HepG2 (cell line): ENCODE data around the gene POLE. TPM values are rescaled to one million over a fixed set of nuclear protein-coding genes. Genes with fewer than 3 reads are reported as not detected.

Experiments used
- ATAC-seq: fragments of 200-7000 bp; cut with Tn5 transposase; 3 replicates; pipeline ENCODE4 v1.9.1; 2020; ENCODE audit warnings: mild to moderate bottlenecking, moderate library complexity
- BruUV-seq: library from RNA; stranded (reverse); fragments of 400-500 nt; replicated peaks from 2 replicates; lab custom pipeline; 2021; lab: Mats Ljungman, UMichigan
- CTCF ChIA-PET: fragments of 300-600 bp; formaldehyde crosslinking; extraction: SDS; loops from one replicate; lab custom pipeline; 2021; ENCODE audit warnings: low total read pairs, inconsistent platforms, low intra/inter-chr PET ratio; lab: Yijun Ruan, JAX
- POLR2A ChIA-PET: fragments of 350-600 bp; sonication (Branson Sonifier 250); formaldehyde crosslinking; loops from one replicate; lab custom pipeline; 2020; ENCODE audit warnings: antibody characterized with exemption, inconsistent platforms; lab: Yijun Ruan, JAX
- DNase-seq: peaks from one replicate; pipeline ENCODE4 v3.0.0-alpha.2; 2015; ENCODE audit warnings: low spot score
- FAIRE-seq: peaks from 3 replicates; lab custom pipeline; 2011; peaks lifted over from hg19 to GRCh38; lab: Jason Lieb, UNC
- H2AFZ ChIP-seq: one replicate; pipeline ENCODE4 v1.6.1; 2011; ENCODE audit warnings: low read length, inconsistent platforms
- H3K27ac ChIP-seq: fragments of 300-600 bp; 3 replicates; pipeline ENCODE4 v1.8.0; 2011; ENCODE audit warnings: mixed run types, mild to moderate bottlenecking, mixed read lengths, low read length, inconsistent platforms; ENCODE audit not compliant: insufficient read depth; ENCODE audit errors: extremely low read length
- H3K27me3 ChIP-seq, 2 experiments: fragments of 200-600 bp in 1 of 2; 2 replicates in 1 of 2; 3 replicates in 1 of 2; pipeline versions ENCODE4 v1.6.0 to v1.8.0; 2011; ENCODE audit warnings: low read length in 2 of 2, mild to moderate bottlenecking in 2 of 2, moderate library complexity in 2 of 2, inconsistent platforms in 1 of 2; ENCODE audit not compliant: insufficient read depth in 2 of 2, control insufficient read depth in 1 of 2
- H3K36me3 ChIP-seq, 2 experiments: fragments of 200-600 bp in 1 of 2; replicated peaks in 1 of 2; 2 replicates in 1 of 2; 3 replicates in 1 of 2; pipeline versions ENCODE4 v1.5.1 to v1.8.0; 2011; ENCODE audit warnings: low read length in 2 of 2, inconsistent platforms in 1 of 2; ENCODE audit not compliant: insufficient read depth in 2 of 2, control insufficient read depth in 1 of 2
- H3K4me1 ChIP-seq: 2 replicates; pipeline ENCODE4 v1.5.1; 2012; ENCODE audit warnings: low read length, inconsistent platforms; ENCODE audit not compliant: insufficient read depth
- H3K4me2 ChIP-seq: 2 replicates; pipeline ENCODE4 v1.6.0; 2011; ENCODE audit warnings: low read depth, low read length, inconsistent platforms
- H3K4me3 ChIP-seq, 3 experiments: fragments of 200-600 bp in 1 of 3; sonication (generic), shearing (Covaris generic) in 1 of 3; replicated peaks in 1 of 3; 2 replicates each; pipeline ENCODE4 v1.5.1; 2011 to 2016; ENCODE audit warnings: low read length in 3 of 3, inconsistent platforms in 2 of 3, low read depth in 2 of 3, mild to moderate bottlenecking in 2 of 3, control low read depth in 1 of 3, mixed read lengths in 1 of 3; ENCODE audit not compliant: insufficient read depth in 1 of 3
- H3K79me2 ChIP-seq: one replicate; pipeline ENCODE4 v1.6.1; 2011; ENCODE audit warnings: low read length, inconsistent platforms; ENCODE audit not compliant: insufficient read depth
- H3K9ac ChIP-seq: 2 replicates; pipeline ENCODE4 v1.6.0; 2011; ENCODE audit warnings: mild to moderate bottlenecking, low read depth, low read length, inconsistent platforms; ENCODE audit not compliant: insufficient read depth
- H3K9me3 ChIP-seq: 2 replicates; pipeline ENCODE4 v1.5.1; 2012; ENCODE audit warnings: mild to moderate bottlenecking, low read length
- H4K20me1 ChIP-seq: 2 replicates; pipeline ENCODE4 v1.6.0; 2011; ENCODE audit warnings: inconsistent platforms, mild to moderate bottlenecking, low read length, moderate library complexity; ENCODE audit not compliant: insufficient read depth
- ATF6 ChIP-seq: sonication (generic); formaldehyde crosslinking; conservative IDR thresholded peaks from 2 replicates; pipeline ENCODE4 v1.4.0; 2020; ENCODE audit warnings: missing genetic modification reagents
- ATF7-NPFF ChIP-seq: sonication (generic); formaldehyde crosslinking; IDR thresholded peaks from 2 replicates; pipeline ENCODE4 v1.8.1; 2023; ENCODE audit warnings: mild to moderate bottlenecking, low read depth, missing genetic modification reagents, moderate library complexity
- PHF21A ChIP-seq: sonication (generic); formaldehyde crosslinking; IDR thresholded peaks from 2 replicates; pipeline ENCODE4 v1.5.0; 2020; ENCODE audit warnings: mild to moderate bottlenecking, missing genetic modification reagents
- RNF219 ChIP-seq: sonication (generic); formaldehyde crosslinking; IDR thresholded peaks from 2 replicates; pipeline ENCODE4 v1.5.0; 2020; ENCODE audit warnings: mild to moderate bottlenecking, missing genetic modification reagents
- SP4 ChIP-seq: sonication (generic); formaldehyde crosslinking; IDR thresholded peaks from 2 replicates; pipeline ENCODE4 v1.8.1; 2023; ENCODE audit warnings: mild to moderate bottlenecking, missing genetic modification reagents
- ZBTB2 ChIP-seq: sonication (generic); formaldehyde crosslinking; IDR thresholded peaks from 2 replicates; pipeline ENCODE4 v1.8.0; 2022; ENCODE audit warnings: low read depth, missing genetic modification reagents
- ZFP1 ChIP-seq: IDR thresholded peaks from 2 replicates; pipeline ENCODE4 v1.6.1; 2016
- ZHX1 ChIP-seq: sonication (generic); formaldehyde crosslinking; IDR thresholded peaks from 2 replicates; pipeline ENCODE4 v1.8.1; 2022; ENCODE audit warnings: low read depth, mild to moderate bottlenecking, missing genetic modification reagents
- ZNF224 ChIP-seq: sonication (generic); formaldehyde crosslinking; IDR thresholded peaks from 2 replicates; pipeline ENCODE4 v1.5.0; 2020; ENCODE audit warnings: mild to moderate bottlenecking, missing genetic modification reagents
- ZNF251 ChIP-seq: sonication (generic); formaldehyde crosslinking; IDR thresholded peaks from 2 replicates; pipeline ENCODE4 v1.9.0; 2021; ENCODE audit warnings: mild to moderate bottlenecking, missing genetic modification reagents
- ZNF335 ChIP-seq: sonication (generic); formaldehyde crosslinking; IDR thresholded peaks from 2 replicates; pipeline ENCODE4 v1.4.0; 2020; ENCODE audit warnings: missing genetic modification reagents
- ZNF713 ChIP-seq: sonication (generic); formaldehyde crosslinking; IDR thresholded peaks from 2 replicates; pipeline ENCODE4 v1.4.0; 2020; ENCODE audit warnings: mild to moderate bottlenecking, missing genetic modification reagents
- WGBS: methylation state at CpG from one replicate; pipeline ENCODE4 v1.1.6; 2017; ENCODE audit warnings: low lambda C conversion rate; 5-methylcytosine and 5-hydroxymethylcytosine counted together
- in situ Hi-C: cut with HindIII; loops from 2 replicates; pipeline ENCODE4 v1.10.0; 2017; ENCODE audit warnings: low pct_unique_long_range_greater_than_20kb; ENCODE audit not compliant: extremely low pct_ligation_motif_present
- intact Hi-C: fragments of 100-400 bp; cut with micrococcal nuclease; formaldehyde crosslinking; loops from one replicate; pipeline ENCODE4 v1.10.0; 2022; ENCODE audit not compliant: unreplicated experiment
- polyA plus RNA-seq, 8 experiments: library from polyadenylated mRNA; depleted of rRNA in 3 of 8; stranded (reverse) in 7 of 8; unstranded in 1 of 8; fragments of >200 nt; fragmentation: Illumina TruSeq in 4 of 8; extraction: Trizol in 4 of 8; gene quantifications; 2 replicates each; pipeline versions ENCODE4 v1.2.1 to v1.2.3, GENCODE V29; 2011 to 2016; ENCODE audit warnings: low read depth in 4 of 8, missing spikeins in 1 of 8, mixed read lengths in 1 of 8; ENCODE audit not compliant: insufficient read depth in 1 of 8
- total RNA-seq, 5 experiments: library from RNA; depleted of rRNA; stranded (reverse); fragments of >200 nt; fragmentation: Illumina TruSeq; extraction: Trizol; gene quantifications; 2 replicates each; pipeline ENCODE4 v1.2.3, GENCODE V29; 2016; ENCODE audit warnings: low read depth in 1 of 5

POLE gene
- total and polyA plus RNA-seq, 2 of the 13 experiments (the other 11 are each of a cell fraction or from before 2014, with no cell fraction given) = 25.3 to 52.2 TPM

DNA sequence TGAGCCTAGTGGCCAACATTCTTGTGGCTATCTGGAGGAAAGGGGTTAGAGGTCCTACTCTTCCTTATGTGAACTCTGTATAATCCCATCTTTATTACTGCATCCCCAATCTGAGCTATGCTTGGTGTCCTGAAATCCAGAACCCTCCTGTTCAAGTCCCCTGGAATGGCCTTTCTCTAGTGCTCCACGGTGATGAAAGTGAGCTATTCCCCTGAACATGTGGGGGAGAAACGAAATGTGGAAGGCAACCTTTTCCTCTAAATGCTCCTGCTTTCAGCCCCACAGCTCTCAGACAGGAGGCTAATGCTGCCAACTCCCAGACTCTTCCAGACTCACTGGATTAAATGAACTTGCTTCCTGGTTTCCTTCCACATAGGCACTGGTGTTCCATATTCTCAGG lies 21.0 kb upstream of the POLE start:
- Histone ChIP-seq H2AFZ (no peak overlapping the region), H3K9me3 (no peaks in the 10 kb centered on the region), H3K4me3 (no peak overlapping the region), H3K79me2 (peaks cover 24% of the 10 kb centered on the region), H3K4me2 (no peak overlapping the region), H3K36me3 (peaks cover 2 to 5% of the 10 kb centered on the region in 2 experiments; a peak in 1 of 5 replicates), H3K9ac (no peak overlapping the region), H3K27me3 (no peaks in the 10 kb centered on the region), H4K20me1 (no peaks in the 10 kb centered on the region), H3K27ac (peak overlapping the region; percentile 35), H3K4me1 (peaks cover 18% of the 10 kb centered on the region)
- in situ Hi-C loops = no loop called here
- TF ChIP-seq ZNF713 (CRISPR knock-in tag) (no peak), ZNF224 (CRISPR knock-in tag) (no peak), ATF6 (CRISPR knock-in tag) (no peak), RNF219 (CRISPR knock-in tag) (no peak), ZFP1 (CRISPR knock-in tag) (no peak), ZBTB2 (CRISPR knock-in tag) (no peak), ZNF335 (no peak), ATF7-NPFF (no peak), PHF21A (CRISPR knock-in tag) (no peak), ZNF251 (CRISPR knock-in tag) (no peak), ZHX1 (CRISPR knock-in tag) (no peak), SP4 (CRISPR knock-in tag) (no peak)
- WGBS = 88% methylated on average over 1 of the region's 2 CpGs
- intact Hi-C loops = no loop called here
- FAIRE-seq (no peak), ATAC-seq (no peak), DNase-seq (no peak)
- BruUV-seq = no TSS peak
- POLR2A ChIA-PET = no interaction called here
- CTCF ChIA-PET = no interaction called here
